Astrocyte (in vitro differentiated cells and primary cell): ENCODE results near the gene DPM3. TPM values are rescaled to one million over a fixed set of nuclear protein-coding genes. Genes with fewer than 3 reads are reported as not detected.

Experiments used
- DNase-seq: peaks from one replicate; pipeline ENCODE4 v3.0.0-alpha.2; 2010; ENCODE audit warnings: low read depth
- FAIRE-seq: peaks from 2 replicates; lab custom pipeline; 2011; peaks lifted over from hg19 to GRCh38; lab: Jason Lieb, UNC
- H2AFZ ChIP-seq: 2 replicates; pipeline ENCODE4 v1.6.0; 2012; ENCODE audit warnings: low read depth, low read length, inconsistent platforms
- H3K27ac ChIP-seq: 2 replicates; pipeline ENCODE4 v1.5.1; 2011; ENCODE audit warnings: low read depth, low read length, inconsistent platforms
- H3K27me3 ChIP-seq: 2 replicates; pipeline ENCODE4 v1.6.0; 2011; ENCODE audit warnings: low read length, inconsistent platforms; ENCODE audit not compliant: insufficient read depth
- H3K36me3 ChIP-seq: 2 replicates; pipeline ENCODE4 v1.5.1; 2011; ENCODE audit warnings: low read length, inconsistent platforms; ENCODE audit not compliant: insufficient read depth
- H3K4me1 ChIP-seq: 2 replicates; pipeline ENCODE4 v1.5.1; 2011; ENCODE audit warnings: low read length, inconsistent platforms; ENCODE audit not compliant: insufficient read depth
- H3K4me2 ChIP-seq: 2 replicates; pipeline ENCODE4 v1.6.0; 2012; ENCODE audit warnings: low read length, inconsistent platforms
- H3K4me3 ChIP-seq: 2 replicates; pipeline ENCODE4 v1.5.1; 2011; ENCODE audit warnings: low read depth, mild to moderate bottlenecking, low read length, inconsistent platforms; ENCODE audit not compliant: insufficient read depth
- H3K79me2 ChIP-seq: 2 replicates; pipeline ENCODE4 v1.6.0; 2012; ENCODE audit warnings: mild to moderate bottlenecking, low read length, inconsistent platforms; ENCODE audit not compliant: insufficient read depth
- H3K9ac ChIP-seq: 2 replicates; pipeline ENCODE4 v1.6.0; 2012; ENCODE audit warnings: mild to moderate bottlenecking, low read length, inconsistent platforms
- H3K9me3 ChIP-seq: 2 replicates; pipeline ENCODE4 v1.5.1; 2012; ENCODE audit warnings: low read depth, mild to moderate bottlenecking, low read length, inconsistent platforms; ENCODE audit not compliant: insufficient read depth
- H4K20me1 ChIP-seq: 2 replicates; pipeline ENCODE4 v1.6.0; 2012; ENCODE audit warnings: low read length, inconsistent platforms; ENCODE audit not compliant: insufficient read depth
- H3K27ac Mint-ChIP-seq: one replicate; pipeline ENCODE4 v1.8.0; 2021; ENCODE audit warnings: mild to moderate bottlenecking, mixed read lengths; ENCODE audit not compliant: unreplicated experiment
- H3K27me3 Mint-ChIP-seq: one replicate; pipeline ENCODE4 v1.8.0; 2021; ENCODE audit warnings: low read depth, mixed read lengths; ENCODE audit not compliant: unreplicated experiment
- H3K36me3 Mint-ChIP-seq: one replicate; pipeline ENCODE4 v1.8.0; 2021; ENCODE audit warnings: low read depth, mixed read lengths; ENCODE audit not compliant: unreplicated experiment
- H3K4me1 Mint-ChIP-seq: one replicate; pipeline ENCODE4 v1.8.0; 2021; ENCODE audit warnings: low read depth, mixed read lengths; ENCODE audit not compliant: unreplicated experiment
- H3K4me3 Mint-ChIP-seq: one replicate; pipeline ENCODE4 v1.8.0; 2021; ENCODE audit warnings: mild to moderate bottlenecking, moderate library complexity, mixed read lengths; ENCODE audit not compliant: unreplicated experiment
- H3K9me3 Mint-ChIP-seq: one replicate; pipeline ENCODE4 v1.8.0; 2021; ENCODE audit warnings: mild to moderate bottlenecking, mixed read lengths; ENCODE audit not compliant: unreplicated experiment
- EZH2 ChIP-seq: IDR thresholded peaks from 2 replicates; pipeline ENCODE4 v1.6.1; 2012; ENCODE audit warnings: mild to moderate bottlenecking, low read length, inconsistent platforms; ENCODE audit not compliant: insufficient read depth
- total RNA-seq: library from RNA; stranded (reverse); gene quantifications from 2 replicates; pipeline ENCODE4 v1.2.1, GENCODE V29; 2021
- TF ChIP-seq, protein P1 (sequence below): IDR thresholded peaks from 2 replicates; pipeline ENCODE4 v1.5.1; 2011; ENCODE audit warnings: low read depth, mild to moderate bottlenecking, inconsistent platforms, low read length, moderate library complexity; ENCODE audit not compliant: insufficient read depth

Gene DPM3
- total RNA-seq, 1 donor from 2014 or later, result 31.0 TPM

DNA sequence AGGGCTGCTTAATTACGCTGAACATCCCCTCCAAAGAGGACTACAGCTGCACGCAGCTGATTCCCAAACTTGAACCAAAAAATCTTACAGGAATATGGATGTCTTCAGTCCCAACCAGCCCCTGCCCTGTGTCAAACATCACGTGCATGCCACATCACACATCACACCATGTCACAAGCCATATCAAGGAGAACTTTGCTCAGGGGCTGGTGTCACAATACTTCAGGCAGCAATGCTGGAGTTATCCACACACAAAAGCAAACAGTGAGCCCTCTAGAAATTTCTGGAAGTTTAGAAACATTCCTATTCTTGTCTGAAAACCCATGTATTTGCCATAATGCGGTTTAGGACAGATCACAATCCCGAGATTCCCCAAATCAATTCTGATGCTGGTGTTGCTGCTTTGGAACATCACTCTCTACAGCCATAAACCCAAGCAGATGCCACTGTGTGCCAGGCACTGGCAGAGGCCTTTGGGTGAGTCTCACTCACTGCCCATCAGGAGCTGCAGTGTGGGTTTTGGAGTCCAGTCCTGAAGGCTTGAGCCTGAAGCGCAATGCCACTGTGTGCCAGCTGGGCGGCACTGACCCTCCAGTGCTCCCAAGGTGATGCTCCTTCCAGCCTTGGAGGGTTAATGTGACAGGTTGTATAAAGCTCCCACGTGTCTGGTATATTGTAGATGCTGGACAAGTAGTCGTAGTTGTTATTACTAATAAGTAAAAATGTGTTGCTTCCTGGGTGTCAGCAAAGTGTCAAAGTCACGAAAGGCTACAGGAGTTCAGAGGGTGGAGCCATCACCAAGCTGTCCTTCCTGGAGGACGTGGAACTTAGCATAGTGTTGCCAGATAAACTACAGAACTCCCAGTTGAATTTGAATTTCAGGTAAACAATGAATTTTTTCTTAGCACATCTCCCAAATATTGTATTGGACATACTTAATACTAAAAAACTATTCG, 32.7 kb downstream of the DPM3 start:
- Mint-ChIP-seq H3K27me3 (peaks cover 30% of the 10 kb centered on the region), H3K4me1 (no peaks in the 10 kb centered on the region), H3K27ac (no peak overlapping the region), H3K9me3 (peaks cover 2% of the 10 kb centered on the region), H3K36me3 (peaks cover 1% of the 10 kb centered on the region), H3K4me3 (no peak overlapping the region)
- Histone ChIP-seq H3K9me3 (no peaks in the 10 kb centered on the region), H3K4me3 (no peak overlapping the region), H4K20me1 (no peaks in the 10 kb centered on the region), H2AFZ (no peak overlapping the region), H3K4me2 (no peak overlapping the region), H3K9ac (no peak overlapping the region), H3K79me2 (no peaks in the 10 kb centered on the region), H3K27me3 (peaks cover 9% of the 10 kb centered on the region), H3K27ac (no peak overlapping the region), H3K36me3 (no peaks in the 10 kb centered on the region), H3K4me1 (no peaks in the 10 kb centered on the region)
- FAIRE-seq, result no peak
- TF ChIP-seq, protein P1, sequence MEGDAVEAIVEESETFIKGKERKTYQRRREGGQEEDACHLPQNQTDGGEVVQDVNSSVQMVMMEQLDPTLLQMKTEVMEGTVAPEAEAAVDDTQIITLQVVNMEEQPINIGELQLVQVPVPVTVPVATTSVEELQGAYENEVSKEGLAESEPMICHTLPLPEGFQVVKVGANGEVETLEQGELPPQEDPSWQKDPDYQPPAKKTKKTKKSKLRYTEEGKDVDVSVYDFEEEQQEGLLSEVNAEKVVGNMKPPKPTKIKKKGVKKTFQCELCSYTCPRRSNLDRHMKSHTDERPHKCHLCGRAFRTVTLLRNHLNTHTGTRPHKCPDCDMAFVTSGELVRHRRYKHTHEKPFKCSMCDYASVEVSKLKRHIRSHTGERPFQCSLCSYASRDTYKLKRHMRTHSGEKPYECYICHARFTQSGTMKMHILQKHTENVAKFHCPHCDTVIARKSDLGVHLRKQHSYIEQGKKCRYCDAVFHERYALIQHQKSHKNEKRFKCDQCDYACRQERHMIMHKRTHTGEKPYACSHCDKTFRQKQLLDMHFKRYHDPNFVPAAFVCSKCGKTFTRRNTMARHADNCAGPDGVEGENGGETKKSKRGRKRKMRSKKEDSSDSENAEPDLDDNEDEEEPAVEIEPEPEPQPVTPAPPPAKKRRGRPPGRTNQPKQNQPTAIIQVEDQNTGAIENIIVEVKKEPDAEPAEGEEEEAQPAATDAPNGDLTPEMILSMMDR, result no peak
- no peak for TF ChIP-seq EZH2
- DNase-seq, result no peak

DNA sequence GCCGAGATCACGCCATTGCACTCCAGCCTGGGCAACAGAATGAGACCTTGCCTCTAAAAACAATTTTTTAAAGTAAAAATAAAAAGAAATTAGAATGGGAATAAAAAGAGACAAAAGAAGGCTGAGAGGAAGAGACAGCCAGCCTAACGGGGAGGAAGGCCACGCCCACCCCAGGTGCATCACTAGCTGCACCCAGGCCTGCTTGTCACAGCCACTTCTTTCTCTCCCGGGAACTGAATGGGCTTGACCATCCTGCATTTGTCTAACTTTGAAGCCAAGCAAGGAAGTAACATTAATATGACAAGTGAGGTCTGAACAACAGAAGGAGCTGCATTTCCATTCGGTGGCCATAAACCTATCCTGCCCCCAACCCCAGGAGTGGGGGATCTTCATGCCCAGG, 33.5 kb downstream of the DPM3 start:
- Histone ChIP-seq H3K9me3 (no peaks in the 10 kb centered on the region), H3K36me3 (no peaks in the 10 kb centered on the region), H3K4me1 (no peaks in the 10 kb centered on the region), H3K27me3 (peaks cover 9% of the 10 kb centered on the region), H4K20me1 (no peaks in the 10 kb centered on the region), H3K79me2 (no peaks in the 10 kb centered on the region), H3K27ac (no peak overlapping the region), H3K4me3 (no peak overlapping the region), H2AFZ (no peak overlapping the region), H3K9ac (no peak overlapping the region), H3K4me2 (no peak overlapping the region)
- TF ChIP-seq EZH2, result no peak
- TF ChIP-seq, protein P1, result no peak
- H3K27ac Mint-ChIP-seq, result no peak overlapping the region
- FAIRE-seq, result no peak
- H3K4me1 Mint-ChIP-seq, result no peaks in the 10 kb centered on the region
- DNase-seq, result no peak
- peaks cover 2% of the 10 kb centered on the region for H3K9me3 Mint-ChIP-seq
- peaks cover 30% of the 10 kb centered on the region for H3K27me3 Mint-ChIP-seq
- H3K36me3 Mint-ChIP-seq, result peaks cover 1% of the 10 kb centered on the region
- H3K4me3 Mint-ChIP-seq, result no peak overlapping the region

DNA sequence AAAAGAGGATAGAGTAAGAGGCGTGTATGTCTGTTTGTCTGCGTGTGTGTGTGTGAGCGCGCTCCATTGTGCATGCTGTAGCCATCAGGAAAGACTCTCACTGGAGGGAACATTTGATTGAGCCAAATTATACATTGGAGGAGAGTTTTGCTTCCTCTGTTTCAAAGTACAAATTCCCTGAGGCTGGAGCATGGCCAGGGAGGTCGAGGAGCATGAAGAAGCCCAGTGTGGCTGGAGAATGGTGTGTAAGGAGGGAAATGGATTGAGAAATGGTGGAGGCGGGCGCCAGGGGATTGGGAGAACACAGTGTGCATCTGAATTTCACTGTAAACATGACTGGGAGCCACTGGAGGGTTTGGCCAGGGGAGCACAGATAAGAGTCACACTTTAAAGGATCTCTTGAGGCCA, 34.7 kb downstream of the DPM3 start:
- Histone ChIP-seq H3K9ac (no peak overlapping the region), H3K36me3 (no peaks in the 10 kb centered on the region), H3K4me1 (no peaks in the 10 kb centered on the region), H4K20me1 (no peaks in the 10 kb centered on the region), H3K4me3 (no peak overlapping the region), H3K27ac (no peak overlapping the region), H3K79me2 (no peaks in the 10 kb centered on the region), H2AFZ (no peak overlapping the region), H3K9me3 (no peaks in the 10 kb centered on the region), H3K4me2 (no peak overlapping the region), H3K27me3 (peaks cover 9% of the 10 kb centered on the region)
- DNase-seq, result no peak
- peaks cover 30% of the 10 kb centered on the region for H3K27me3 Mint-ChIP-seq
- TF ChIP-seq, protein P1, result no peak
- TF ChIP-seq EZH2, result no peak
- peaks cover 2% of the 10 kb centered on the region for H3K9me3 Mint-ChIP-seq
- H3K36me3 Mint-ChIP-seq, result peaks cover 1% of the 10 kb centered on the region
- H3K4me1 Mint-ChIP-seq, result no peaks in the 10 kb centered on the region
- no peak overlapping the region for H3K27ac Mint-ChIP-seq
- no peak overlapping the region for H3K4me3 Mint-ChIP-seq
- FAIRE-seq, result no peak
